ENCODE measurements around the gene ZNF431. TPM values are rescaled to one million over a fixed set of nuclear protein-coding genes. Genes with fewer than 3 reads are reported as not detected.
A peak's percentile ranks its signal among the peaks of the same experiment; 100 is the strongest.

Gene ZNF431
- total and polyA plus RNA-seq, 9 of the 15 experiments (the other 6 are each of a cell fraction or from before 2014, with no cell fraction given) = 3.3 to 24.8 (median 13.5) TPM

DNA sequence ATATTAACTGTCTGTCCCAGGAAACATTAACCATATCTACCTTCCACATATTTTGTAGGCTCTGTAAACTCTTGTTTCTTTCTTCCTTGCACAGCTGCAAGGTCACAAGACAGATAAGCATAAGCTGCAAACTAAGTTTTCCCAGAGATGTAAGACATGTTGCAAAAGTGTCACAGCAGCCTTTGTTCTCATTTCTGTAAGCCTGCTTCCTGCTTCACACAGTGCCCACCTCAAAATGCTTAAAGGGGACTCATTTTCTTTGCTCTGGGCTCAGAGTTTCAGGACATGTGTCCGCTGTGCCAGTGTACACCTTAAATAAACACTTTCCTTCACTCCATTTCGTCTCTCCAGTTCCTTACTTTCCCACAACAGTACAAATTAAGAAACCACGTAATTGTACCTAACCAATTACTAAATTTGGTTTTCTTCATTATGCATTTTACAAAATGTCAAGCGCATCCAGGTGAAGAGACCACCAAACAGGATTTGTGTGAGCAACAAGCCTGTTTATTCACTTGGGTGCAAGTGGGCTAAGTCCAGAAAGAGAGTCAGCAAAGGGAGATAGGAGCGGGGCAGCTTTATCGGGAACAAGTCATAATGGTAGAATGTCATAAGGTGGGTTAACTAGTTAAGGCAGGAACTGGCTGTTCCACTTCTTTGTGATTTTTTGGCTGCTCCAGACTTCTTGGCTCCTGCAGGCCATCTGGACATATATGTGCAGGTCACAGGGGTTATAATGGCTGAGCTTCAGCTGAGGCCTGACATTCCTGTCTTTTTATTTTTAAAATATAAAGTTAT, 12.7 kb upstream of the ZNF431 start:
- Histone ChIP-seq H4K20me1 (replicated peaks; ENCODE audit: control insufficient read depth, insufficient read depth, low read length) (no peaks in the 10 kb centered on the region), H3K36me3 (ENCODE audit: control insufficient read depth, insufficient read depth, low read length) (no peaks in the 10 kb centered on the region), H3K4me3 (no peak overlapping the region), H3K79me2 (ENCODE audit: control insufficient read depth, insufficient read depth, low read length) (no peaks in the 10 kb centered on the region), H3K4me2 (ENCODE audit: insufficient read depth, low read length) (peak overlapping the region; percentile 52), H3K27ac (ENCODE audit: extremely low read depth, low read depth, low read length) (peak overlapping the region; percentile 69), H3K9me3 (replicated peaks; ENCODE audit: control insufficient read depth, insufficient read depth, low read depth, low read length) (peaks cover 9% of the 10 kb centered on the region), H3K27me3 (ENCODE audit: control insufficient read depth in 2 of 2, insufficient read depth in 2 of 2, low read length in 2 of 2) (no peaks in the 10 kb centered on the region), H3K9me1 (ENCODE audit: control insufficient read depth, insufficient read depth, low read length) (no peaks in the 10 kb centered on the region), H3K9ac (ENCODE audit: insufficient read depth in 1 of 2, low read depth in 2 of 2, low read length in 2 of 2) (peak overlapping the region in 1 of 2 experiments; percentile 23; a peak in 2 of 4 replicates), H2AFZ (ENCODE audit: low read depth, low read length) (peak overlapping the region; percentile 56), H3K4me1 (replicated peaks in 1 of 2; ENCODE audit: control insufficient read depth in 2 of 2, insufficient read depth in 2 of 2, low read length in 2 of 2) (peaks cover 0 to 17% of the 10 kb centered on the region in 2 experiments; a peak in 2 of 5 replicates)
- intact Hi-C loops (cut with micrococcal nuclease) = no loop called here
- CTCF ChIA-PET (ENCODE audit: low intra/inter-chr PET ratio) = no interaction called here
- BruUV-seq (replicated peaks) = no TSS peak
- FAIRE-seq (peak; percentile 88), ATAC-seq (peak; percentile 68), DNase-seq (ENCODE audit: extremely low read depth in 1 of 4, low spot score in 3 of 4) (peak in 2 of 4 experiments; percentile 30 to 76)
- POLR2A ChIA-PET = interaction anchor here (0.6 kb wide), 1 partner anchor 1906 kb away, joined by 3 read pairs; no protein-coding TSS in a partner anchor
- in situ Hi-C loops (cut with MboI) = no loop called here
- WGBS (ENCODE audit: insufficient coverage, low coverage, missing lambda C conversion rate) = 26% methylated on average over 6 of the region's 6 CpGs
- TF ChIP-seq HNRNPLL (IDR thresholded peaks at IDR 0.05; ENCODE audit: low read depth, low read length, poor library complexity, severe bottlenecking) = no peak
- TF ChIP-seq MYBL2 (IDR thresholded peaks at IDR 0.05; ENCODE audit: low read depth) = no peak
- no peak for TF ChIP-seq MYBL2 (CRISPR knock-in tag; IDR thresholded peaks at IDR 0.05; ENCODE audit: borderline replicate concordance)
- TF ChIP-seq ZNF589 (CRISPR knock-in tag; IDR thresholded peaks at IDR 0.05; ENCODE audit: low read depth) = no peak
- TF ChIP-seq MTA2 (IDR thresholded peaks at IDR 0.05; ENCODE audit: low read depth) = peak; percentile 78
- TF ChIP-seq RCOR1 (IDR thresholded peaks at IDR 0.05; ENCODE audit: borderline replicate concordance in 1 of 2, low read depth in 2 of 2, low read length in 2 of 2) = peak in 1 of 2 experiments; percentile 37; a peak in 1 of 4 replicates
- TF ChIP-seq ADNP (tag; IDR thresholded peaks at IDR 0.05) = peak; percentile 54; the same call in 1 of the 2 replicates
- TF ChIP-seq NFXL1 (CRISPR knock-in tag; IDR thresholded peaks at IDR 0.05) = no peak
- no peak for TF ChIP-seq RBM15 (IDR thresholded peaks at IDR 0.05; ENCODE audit: insufficient read depth, low read length)
- TF ChIP-seq FOS (IDR thresholded peaks at IDR 0.05; ENCODE audit: extremely low read depth, insufficient read length) = no peak
- TF ChIP-seq, protein P1, sequence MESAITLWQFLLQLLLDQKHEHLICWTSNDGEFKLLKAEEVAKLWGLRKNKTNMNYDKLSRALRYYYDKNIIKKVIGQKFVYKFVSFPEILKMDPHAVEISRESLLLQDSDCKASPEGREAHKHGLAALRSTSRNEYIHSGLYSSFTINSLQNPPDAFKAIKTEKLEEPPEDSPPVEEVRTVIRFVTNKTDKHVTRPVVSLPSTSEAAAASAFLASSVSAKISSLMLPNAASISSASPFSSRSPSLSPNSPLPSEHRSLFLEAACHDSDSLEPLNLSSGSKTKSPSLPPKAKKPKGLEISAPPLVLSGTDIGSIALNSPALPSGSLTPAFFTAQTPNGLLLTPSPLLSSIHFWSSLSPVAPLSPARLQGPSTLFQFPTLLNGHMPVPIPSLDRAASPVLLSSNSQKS (CRISPR knock-in tag; IDR thresholded peaks at IDR 0.05) = no peak
- peak; percentile 90 for TF ChIP-seq TCF3 (CRISPR knock-in tag; IDR thresholded peaks at IDR 0.05)
- TF ChIP-seq, protein P2, sequence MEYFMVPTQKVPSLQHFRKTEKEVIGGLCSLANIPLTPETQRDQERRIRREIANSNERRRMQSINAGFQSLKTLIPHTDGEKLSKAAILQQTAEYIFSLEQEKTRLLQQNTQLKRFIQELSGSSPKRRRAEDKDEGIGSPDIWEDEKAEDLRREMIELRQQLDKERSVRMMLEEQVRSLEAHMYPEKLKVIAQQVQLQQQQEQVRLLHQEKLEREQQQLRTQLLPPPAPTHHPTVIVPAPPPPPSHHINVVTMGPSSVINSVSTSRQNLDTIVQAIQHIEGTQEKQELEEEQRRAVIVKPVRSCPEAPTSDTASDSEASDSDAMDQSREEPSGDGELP (CRISPR knock-in tag; IDR thresholded peaks at IDR 0.05; ENCODE audit: borderline replicate concordance) = no peak
- TF ChIP-seq ZNF239 (CRISPR knock-in tag; IDR thresholded peaks at IDR 0.05) = no peak
- TF ChIP-seq TGIF2 (CRISPR knock-in tag; IDR thresholded peaks at IDR 0.05) = no peak
- TF ChIP-seq, protein P3, sequence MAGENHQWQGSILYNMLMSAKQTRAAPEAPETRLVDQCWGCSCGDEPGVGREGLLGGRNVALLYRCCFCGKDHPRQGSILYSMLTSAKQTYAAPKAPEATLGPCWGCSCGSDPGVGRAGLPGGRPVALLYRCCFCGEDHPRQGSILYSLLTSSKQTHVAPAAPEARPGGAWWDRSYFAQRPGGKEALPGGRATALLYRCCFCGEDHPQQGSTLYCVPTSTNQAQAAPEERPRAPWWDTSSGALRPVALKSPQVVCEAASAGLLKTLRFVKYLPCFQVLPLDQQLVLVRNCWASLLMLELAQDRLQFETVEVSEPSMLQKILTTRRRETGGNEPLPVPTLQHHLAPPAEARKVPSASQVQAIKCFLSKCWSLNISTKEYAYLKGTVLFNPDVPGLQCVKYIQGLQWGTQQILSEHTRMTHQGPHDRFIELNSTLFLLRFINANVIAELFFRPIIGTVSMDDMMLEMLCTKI (IDR thresholded peaks at IDR 0.05; ENCODE audit: partially characterized antibody) = no peak
- TF ChIP-seq, protein P4, sequence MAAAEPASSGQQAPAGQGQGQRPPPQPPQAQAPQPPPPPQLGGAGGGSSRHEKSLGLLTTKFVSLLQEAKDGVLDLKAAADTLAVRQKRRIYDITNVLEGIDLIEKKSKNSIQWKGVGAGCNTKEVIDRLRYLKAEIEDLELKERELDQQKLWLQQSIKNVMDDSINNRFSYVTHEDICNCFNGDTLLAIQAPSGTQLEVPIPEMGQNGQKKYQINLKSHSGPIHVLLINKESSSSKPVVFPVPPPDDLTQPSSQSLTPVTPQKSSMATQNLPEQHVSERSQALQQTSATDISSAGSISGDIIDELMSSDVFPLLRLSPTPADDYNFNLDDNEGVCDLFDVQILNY (CRISPR knock-in tag; IDR thresholded peaks at IDR 0.05) = no peak
- TF ChIP-seq BDP1 (IDR thresholded peaks at IDR 0.05; ENCODE audit: insufficient read depth, insufficient read length) = no peak
